Mesendoderm (in vitro differentiated cells): ENCODE results near the gene ZNF268.

Source experiments
- DNase-seq: peaks from one replicate; pipeline ENCODE4 v3.0.0; 2013
- H2AK5ac ChIP-seq: 2 replicates; pipeline ENCODE4 v1.6.1; 2013; ENCODE audit warnings: low read length, inconsistent platforms
- H2BK120ac ChIP-seq: 2 replicates; pipeline ENCODE4 v1.6.1; 2013; ENCODE audit warnings: low read depth, mild to moderate bottlenecking, low read length, moderate library complexity, mixed read lengths
- H2BK15ac ChIP-seq: replicated peaks from 2 replicates; pipeline ENCODE4 v1.6.1; 2013; ENCODE audit warnings: low read depth, mild to moderate bottlenecking, moderate library complexity
- H2BK5ac ChIP-seq: 2 replicates; pipeline ENCODE4 v1.6.1; 2013; ENCODE audit warnings: low read length, inconsistent platforms
- H3K18ac ChIP-seq: 2 replicates; pipeline ENCODE4 v1.6.1; 2013; ENCODE audit warnings: mild to moderate bottlenecking, low read length, mixed read lengths
- H3K23ac ChIP-seq: one replicate; pipeline ENCODE4 v1.6.1; 2013; ENCODE audit warnings: low read length
- H3K27ac ChIP-seq: 2 replicates; pipeline ENCODE4 v1.5.1; 2013; ENCODE audit warnings: low read depth, mild to moderate bottlenecking, inconsistent platforms, low read length, moderate library complexity
- H3K27me3 ChIP-seq: 2 replicates; pipeline ENCODE4 v1.6.1; 2013; ENCODE audit warnings: low read length, control low read depth, mild to moderate bottlenecking, inconsistent platforms; ENCODE audit not compliant: insufficient read depth, poor library complexity
- H3K36me3 ChIP-seq: 2 replicates; pipeline ENCODE4 v1.6.1; 2013; ENCODE audit warnings: low read length, inconsistent platforms; ENCODE audit not compliant: control insufficient read depth, insufficient read depth
- H3K4ac ChIP-seq: one replicate; pipeline ENCODE4 v1.6.1; 2013; ENCODE audit warnings: low read depth, mild to moderate bottlenecking, low read length, moderate library complexity
- H3K4me1 ChIP-seq: 2 replicates; pipeline ENCODE4 v1.6.1; 2013; ENCODE audit warnings: low read depth, low read length, inconsistent platforms; ENCODE audit not compliant: control insufficient read depth
- H3K4me2 ChIP-seq: 2 replicates; pipeline ENCODE4 v1.6.1; 2013; ENCODE audit warnings: low read length
- H3K4me3 ChIP-seq: 2 replicates; pipeline ENCODE4 v1.5.1; 2013; ENCODE audit warnings: mild to moderate bottlenecking, low read length
- H3K56ac ChIP-seq: one replicate; pipeline ENCODE4 v1.6.1; 2013; ENCODE audit warnings: low read length
- H3K79me1 ChIP-seq: 2 replicates; pipeline ENCODE4 v1.6.1; 2013; ENCODE audit warnings: low read length, inconsistent platforms
- H3K79me2 ChIP-seq: 2 replicates; pipeline ENCODE4 v1.6.1; 2013; ENCODE audit warnings: mild to moderate bottlenecking, low read length; ENCODE audit not compliant: control insufficient read depth, insufficient read depth
- H3K9ac ChIP-seq: 2 replicates; pipeline ENCODE4 v1.6.1; 2013; ENCODE audit warnings: low read length, inconsistent platforms
- H4K5ac ChIP-seq: one replicate; pipeline ENCODE4 v1.6.1; 2013; ENCODE audit warnings: low read length
- H4K8ac ChIP-seq: one replicate; pipeline ENCODE4 v1.6.1; 2013; ENCODE audit warnings: low read depth, mild to moderate bottlenecking, control low read depth, low read length, moderate library complexity
- WGBS: extraction: QIAGEN DNeasy Blood & Tissue Kit; methylation state at CpG from one replicate; pipeline ENCODE4 v1.1.7; 2013; ENCODE audit warnings: low lambda C conversion rate, missing lambda C conversion rate; ENCODE audit not compliant: insufficient coverage; ENCODE audit errors: extremely low coverage; 5-methylcytosine and 5-hydroxymethylcytosine counted together

The ZNF268 gene

DNA sequence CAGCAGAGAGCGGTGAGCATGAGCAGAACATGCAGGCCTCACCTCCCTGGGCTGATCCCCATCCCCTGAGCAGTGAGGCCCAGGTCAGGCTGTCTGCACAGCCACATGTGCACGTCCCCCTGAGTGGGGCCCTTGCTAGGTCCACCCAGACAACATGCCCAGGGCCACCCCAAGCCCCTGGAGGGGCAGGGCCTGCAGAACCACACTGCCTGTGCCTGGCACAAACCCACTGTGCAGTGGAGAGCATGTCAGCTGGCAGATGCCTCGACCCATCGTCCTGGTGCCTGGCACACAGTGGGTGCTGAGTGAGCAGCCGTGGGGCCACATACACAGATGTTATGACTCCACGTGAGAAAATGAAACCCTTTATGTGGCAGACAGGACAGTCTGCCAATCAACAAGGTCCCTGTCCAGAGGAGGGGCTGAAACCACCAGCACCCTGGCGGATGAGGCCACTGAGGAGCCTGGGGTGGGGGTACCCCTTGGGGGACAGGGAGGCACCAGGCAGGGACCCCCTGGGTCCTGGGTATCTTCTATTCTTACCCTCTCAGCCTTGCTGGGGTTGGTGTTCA, 46.1 kb downstream of the ZNF268 start:
- no peak overlapping the region for H3K4me2 ChIP-seq
- H3K4me1 ChIP-seq = no peaks in the 10 kb centered on the region
- no peak overlapping the region for H3K4me3 ChIP-seq
- H2BK15ac ChIP-seq = no peak overlapping the region
- H3K56ac ChIP-seq = no peak overlapping the region
- no CpG with 5 or more reads among the region's 7 CpGs for WGBS
- H3K27me3 ChIP-seq = no peaks in the 10 kb centered on the region
- H2AK5ac ChIP-seq = no peak overlapping the region
- H3K18ac ChIP-seq = no peak overlapping the region
- H2BK5ac ChIP-seq = no peak overlapping the region
- H2BK120ac ChIP-seq = no peak overlapping the region
- H4K5ac ChIP-seq = no peak overlapping the region
- no peak overlapping the region for H3K4ac ChIP-seq
- H3K79me2 ChIP-seq = no peaks in the 10 kb centered on the region
- H3K9ac ChIP-seq = no peak overlapping the region
- DNase-seq = no peak
- H3K23ac ChIP-seq = no peak overlapping the region
- H3K36me3 ChIP-seq = no peaks in the 10 kb centered on the region
- no peaks in the 10 kb centered on the region for H3K79me1 ChIP-seq
- H4K8ac ChIP-seq = no peak overlapping the region
- H3K27ac ChIP-seq = no peak overlapping the region

GRCh38 chr12:133231001-133231400, 49.7 kb downstream of the ZNF268 start:
- no peak overlapping the region for H4K8ac ChIP-seq
- H3K79me1 ChIP-seq = no peaks in the 10 kb centered on the region
- no peaks in the 10 kb centered on the region for H3K79me2 ChIP-seq
- H3K27me3 ChIP-seq = no peaks in the 10 kb centered on the region
- H2BK120ac ChIP-seq = no peak overlapping the region
- H3K23ac ChIP-seq = no peak overlapping the region
- H3K18ac ChIP-seq = no peak overlapping the region
- WGBS = no CpG with 5 or more reads among the region's 3 CpGs
- H4K5ac ChIP-seq = no peak overlapping the region
- no peaks in the 10 kb centered on the region for H3K36me3 ChIP-seq
- no peaks in the 10 kb centered on the region for H3K4me1 ChIP-seq
- H3K4me2 ChIP-seq = no peak overlapping the region
- no peak overlapping the region for H3K4me3 ChIP-seq
- H3K56ac ChIP-seq = no peak overlapping the region
- H3K27ac ChIP-seq = no peak overlapping the region
- no peak overlapping the region for H3K4ac ChIP-seq
- no peak overlapping the region for H2BK5ac ChIP-seq
- no peak for DNase-seq
- H2AK5ac ChIP-seq = no peak overlapping the region
- H3K9ac ChIP-seq = no peak overlapping the region
- H2BK15ac ChIP-seq = no peak overlapping the region

DNA sequence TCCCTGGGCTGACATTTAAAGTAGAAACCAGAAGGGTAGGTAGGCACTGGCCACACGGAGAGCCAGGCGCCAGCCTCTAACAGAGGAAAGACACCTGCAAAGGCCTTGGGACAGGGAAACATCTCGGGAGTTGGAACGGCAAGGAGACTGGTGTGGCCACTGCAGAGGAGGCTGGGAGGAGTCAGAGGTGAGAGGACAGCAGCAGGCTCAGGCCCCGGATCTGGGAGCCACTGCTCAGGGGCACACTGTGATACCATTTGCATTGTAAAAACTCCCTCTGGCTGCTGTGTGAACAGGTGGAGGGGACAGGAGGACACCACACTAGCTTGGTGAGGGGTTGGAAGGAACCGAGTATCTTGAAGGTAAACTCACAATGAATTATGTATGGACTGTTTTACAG, 51.7 kb downstream of the ZNF268 start:
- WGBS = no CpG with 5 or more reads among the region's 6 CpGs
- Histone ChIP-seq H3K36me3 (no peaks in the 10 kb centered on the region), H3K56ac (no peak overlapping the region), H2BK15ac (no peak overlapping the region), H2BK120ac (no peak overlapping the region), H3K18ac (no peak overlapping the region), H3K4me2 (no peak overlapping the region), H3K4me3 (no peak overlapping the region), H4K8ac (no peak overlapping the region), H3K4ac (no peak overlapping the region), H2BK5ac (no peak overlapping the region), H3K27ac (no peak overlapping the region), H3K9ac (no peak overlapping the region), H3K23ac (no peak overlapping the region), H3K79me2 (no peaks in the 10 kb centered on the region), H2AK5ac (no peak overlapping the region), H3K79me1 (no peaks in the 10 kb centered on the region), H3K4me1 (no peaks in the 10 kb centered on the region), H3K27me3 (no peaks in the 10 kb centered on the region), H4K5ac (no peak overlapping the region)
- DNase-seq = no peak

- H2BK5ac ChIP-seq = no peak overlapping the region
- WGBS = no CpG with 5 or more reads among the region's 18 CpGs
- H3K27ac ChIP-seq = no peak overlapping the region
- no peak overlapping the region for H3K4me3 ChIP-seq
- H2BK120ac ChIP-seq = no peak overlapping the region
- H3K4me2 ChIP-seq = no peak overlapping the region
- H3K4me1 ChIP-seq = no peaks in the 10 kb centered on the region
- no peaks in the 10 kb centered on the region for H3K27me3 ChIP-seq
- no peak overlapping the region for H3K56ac ChIP-seq
- no peak overlapping the region for H3K23ac ChIP-seq
- H2BK15ac ChIP-seq = no peak overlapping the region
- no peaks in the 10 kb centered on the region for H3K79me2 ChIP-seq
- H4K8ac ChIP-seq = no peak overlapping the region
- H3K36me3 ChIP-seq = no peaks in the 10 kb centered on the region
- no peak for DNase-seq
- no peak overlapping the region for H4K5ac ChIP-seq
- H3K18ac ChIP-seq = no peak overlapping the region
- no peak overlapping the region for H3K4ac ChIP-seq
- H2AK5ac ChIP-seq = no peak overlapping the region
- H3K79me1 ChIP-seq = no peaks in the 10 kb centered on the region
- H3K9ac ChIP-seq = no peak overlapping the region
These were observed 52.8 kb downstream of the ZNF268 start for GRCh38 chr12:133233993-133234564.

GRCh38 chr12:133234971-133235370, 53.7 kb downstream of the ZNF268 start:
- Histone ChIP-seq H3K79me1 (no peaks in the 10 kb centered on the region), H3K79me2 (no peaks in the 10 kb centered on the region), H2AK5ac (no peak overlapping the region), H2BK5ac (no peak overlapping the region), H2BK120ac (no peak overlapping the region), H3K27ac (no peak overlapping the region), H4K8ac (no peak overlapping the region), H3K36me3 (no peaks in the 10 kb centered on the region), H3K23ac (no peak overlapping the region), H3K4me3 (no peak overlapping the region), H3K4me2 (no peak overlapping the region), H3K56ac (no peak overlapping the region), H2BK15ac (no peak overlapping the region), H3K4ac (no peak overlapping the region), H3K4me1 (no peaks in the 10 kb centered on the region), H4K5ac (no peak overlapping the region), H3K27me3 (no peaks in the 10 kb centered on the region), H3K18ac (no peak overlapping the region), H3K9ac (no peak overlapping the region)
- no peak for DNase-seq
- WGBS = no CpG with 5 or more reads among the region's 20 CpGs
